MM.1S (cell line): ENCODE measurements around the gene RNF220.

Experiments used
- EZH2 ChIP-seq: fragments of 300-600 bp; sonication (generic); optimal IDR thresholded peaks from 2 replicates; pipeline ENCODE3; 2017; ENCODE audit warnings: low read depth, mild to moderate bottlenecking, antibody characterized with exemption, low read length, mixed read lengths
- EZH2phosphoT487 ChIP-seq: fragments of 300-600 bp; sonication (generic); IDR thresholded peaks from 2 replicates; pipeline ENCODE4 v1.6.1; 2018; ENCODE audit warnings: antibody characterized with exemption, low read length
- TF ChIP-seq, protein P1 (sequence below): fragments of 300-600 bp; sonication (generic); IDR thresholded peaks from 2 replicates; pipeline ENCODE4 v1.5.1; 2016; ENCODE audit warnings: antibody characterized with exemption, low read length, mixed read lengths

GRCh38 chr1:44604157-44604955, 199.3 kb downstream of the RNF220 start:
- TF ChIP-seq, protein P1, sequence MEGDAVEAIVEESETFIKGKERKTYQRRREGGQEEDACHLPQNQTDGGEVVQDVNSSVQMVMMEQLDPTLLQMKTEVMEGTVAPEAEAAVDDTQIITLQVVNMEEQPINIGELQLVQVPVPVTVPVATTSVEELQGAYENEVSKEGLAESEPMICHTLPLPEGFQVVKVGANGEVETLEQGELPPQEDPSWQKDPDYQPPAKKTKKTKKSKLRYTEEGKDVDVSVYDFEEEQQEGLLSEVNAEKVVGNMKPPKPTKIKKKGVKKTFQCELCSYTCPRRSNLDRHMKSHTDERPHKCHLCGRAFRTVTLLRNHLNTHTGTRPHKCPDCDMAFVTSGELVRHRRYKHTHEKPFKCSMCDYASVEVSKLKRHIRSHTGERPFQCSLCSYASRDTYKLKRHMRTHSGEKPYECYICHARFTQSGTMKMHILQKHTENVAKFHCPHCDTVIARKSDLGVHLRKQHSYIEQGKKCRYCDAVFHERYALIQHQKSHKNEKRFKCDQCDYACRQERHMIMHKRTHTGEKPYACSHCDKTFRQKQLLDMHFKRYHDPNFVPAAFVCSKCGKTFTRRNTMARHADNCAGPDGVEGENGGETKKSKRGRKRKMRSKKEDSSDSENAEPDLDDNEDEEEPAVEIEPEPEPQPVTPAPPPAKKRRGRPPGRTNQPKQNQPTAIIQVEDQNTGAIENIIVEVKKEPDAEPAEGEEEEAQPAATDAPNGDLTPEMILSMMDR, result no peak
- TF ChIP-seq EZH2phosphoT487 (no peak), EZH2 (no peak)
